ENCODE measurements around the gene ZNF609. TPM values are rescaled to one million over a fixed set of nuclear protein-coding genes. Genes with fewer than 3 reads are reported as not detected.

Gene ZNF609
- total and polyA plus RNA-seq, 2 of the 13 experiments (the other 11 are each of a cell fraction or from before 2014, with no cell fraction given), result 8.9 to 9.9 TPM

- no peak for ATAC-seq
- H2AFZ ChIP-seq (ENCODE audit: low read length), result no peak overlapping the region
- no peaks in the 10 kb centered on the region for H4K20me1 ChIP-seq (ENCODE audit: insufficient read depth, low read length)
- no peak overlapping the region for H3K4me3 ChIP-seq (replicated peaks in 1 of 3; ENCODE audit: insufficient read depth in 1 of 3, low read depth in 2 of 3, low read length in 3 of 3)
- in situ Hi-C loops (cut with HindIII; ENCODE audit: extremely low pct_ligation_motif_present, low pct_unique_long_range_greater_than_20kb), result loop anchor here (5.0 to 25.0 kb wide), 2 partner anchors 40 to 475 kb away; no protein-coding TSS in a partner anchor
- ChIA-PET CTCF (ENCODE audit: low intra/inter-chr PET ratio, low total read pairs) (no interaction called here), POLR2A (no interaction called here)
- intact Hi-C loops (cut with micrococcal nuclease; ENCODE audit: unreplicated experiment), result loop anchor here (5.0 kb wide), 1 partner anchor 125 kb away; no protein-coding TSS in a partner anchor
- no peaks in the 10 kb centered on the region for H3K27me3 ChIP-seq (ENCODE audit: control insufficient read depth in 1 of 2, insufficient read depth in 2 of 2, low read length in 2 of 2)
- no peak overlapping the region for H3K9ac ChIP-seq (ENCODE audit: insufficient read depth, low read depth, low read length)
- FAIRE-seq, result no peak
- TF ChIP-seq PLRG1 (conservative IDR thresholded peaks at IDR 0.05), result no peak
- TF ChIP-seq NR2F6 (IDR thresholded peaks at IDR 0.05), result no peak
- TF ChIP-seq NR2F6 (CRISPR knock-in tag; IDR thresholded peaks at IDR 0.05), result no peak
- TF ChIP-seq KDM4B (CRISPR knock-in tag; IDR thresholded peaks at IDR 0.05), result no peak
- no peak for TF ChIP-seq ZKSCAN8 (CRISPR knock-in tag; IDR thresholded peaks at IDR 0.05; ENCODE audit: borderline replicate concordance)
- TF ChIP-seq MAFF (IDR thresholded peaks at IDR 0.05; ENCODE audit: low read depth, low read length), result no peak
- TF ChIP-seq PAXIP1 (CRISPR knock-in tag; conservative IDR thresholded peaks at IDR 0.05), result no peak
- TF ChIP-seq SUZ12 (IDR thresholded peaks at IDR 0.05; ENCODE audit: low read depth, low read length), result no peak
- no peak for TF ChIP-seq ZNF589 (CRISPR knock-in tag; conservative IDR thresholded peaks at IDR 0.05)
- H3K4me1 ChIP-seq (ENCODE audit: insufficient read depth, low read length), result peaks cover 1% of the 10 kb centered on the region
- TSS peak; percentile 59 for BruUV-seq (replicated peaks)
- peaks cover 1% of the 10 kb centered on the region for H3K79me2 ChIP-seq (ENCODE audit: insufficient read depth, low read length)
- 94% methylated on average over 3 of the region's 3 CpGs for WGBS (ENCODE audit: low lambda C conversion rate)
- no peak overlapping the region for H3K4me2 ChIP-seq (ENCODE audit: low read depth, low read length)
- peaks cover 9 to 67% of the 10 kb centered on the region in 2 experiments for H3K36me3 ChIP-seq (replicated peaks in 1 of 2; ENCODE audit: control insufficient read depth in 1 of 2, insufficient read depth in 2 of 2, low read length in 2 of 2)
- H3K27ac ChIP-seq (ENCODE audit: extremely low read length, insufficient read depth, low read length), result no peak overlapping the region
- H3K9me3 ChIP-seq (ENCODE audit: low read length), result no peaks in the 10 kb centered on the region
- DNase-seq (ENCODE audit: low spot score), result no peak
These were observed 227.3 kb downstream of the ZNF609 start for GRCh38 chr15:64687688-64688087.
